ENCODE data around the gene SLC2A13. TPM values are rescaled to one million over a fixed set of nuclear protein-coding genes. Genes with fewer than 3 reads are reported as not detected.

Gene SLC2A13
- total RNA-seq, 1 experiment from 2014 or later, result 7.0 TPM

- no peak for TF ChIP-seq CTCF (conservative IDR thresholded peaks at IDR 0.05)
- H2BK20ac ChIP-seq (ENCODE audit: low read depth, low read length, poor library complexity, severe bottlenecking), result no peak overlapping the region
Measured at GRCh38 chr12:40149673-40150260, 43.9 kb upstream of the SLC2A13 start.

More at GRCh38 chr12:40149673-40150260, 43.9 kb upstream of the SLC2A13 start:
- Histone ChIP-seq H3K27ac (ENCODE audit: insufficient read length, low read depth, low read length) (no peak overlapping the region), H3K79me1 (ENCODE audit: insufficient read depth, low read depth, low read length, poor library complexity, severe bottlenecking) (no peaks in the 10 kb centered on the region), H2BK120ac (ENCODE audit: low read depth, low read length, poor library complexity, severe bottlenecking) (no peak overlapping the region), H3K79me2 (ENCODE audit: insufficient read depth, low read length) (no peaks in the 10 kb centered on the region), H3K4me2 (ENCODE audit: insufficient read depth, insufficient read length, low read length) (no peak overlapping the region), H3K4me1 (ENCODE audit: insufficient read depth, low read length) (no peaks in the 10 kb centered on the region), H2AK5ac (ENCODE audit: insufficient read length, low read length) (no peak overlapping the region), H4K8ac (replicated peaks; ENCODE audit: insufficient read length, low read depth, low read length) (no peak overlapping the region), H2BK12ac (ENCODE audit: insufficient read length, low read depth, low read length) (no peak overlapping the region), H3K9me3 (ENCODE audit: control insufficient read depth, low read depth, low read length) (no peaks in the 10 kb centered on the region), H3K9ac (ENCODE audit: extremely low read depth, insufficient read length, low read length) (no peak overlapping the region), H2AFZ (ENCODE audit: low read length) (no peak overlapping the region), H3K23me2 (ENCODE audit: insufficient read length, low read depth, low read length, poor library complexity, severe bottlenecking) (no peaks in the 10 kb centered on the region), H4K91ac (ENCODE audit: insufficient read length, low read depth, low read length) (no peak overlapping the region), H4K5ac (ENCODE audit: insufficient read length, low read depth, low read length) (no peak overlapping the region), H3K27me3 (ENCODE audit: insufficient read depth, low read length) (no peaks in the 10 kb centered on the region), H3K56ac (ENCODE audit: insufficient read length, low read depth, low read length) (no peak overlapping the region), H3K4ac (ENCODE audit: low read depth, low read length) (no peak overlapping the region), H3T11ph (ENCODE audit: low read length) (no peak overlapping the region), H4K20me1 (ENCODE audit: control insufficient read depth, insufficient read depth, insufficient read length) (no peaks in the 10 kb centered on the region), H2BK5ac (ENCODE audit: insufficient read length, low read length) (no peak overlapping the region), H2BK15ac (ENCODE audit: low read depth, low read length) (no peak overlapping the region), H3K18ac (ENCODE audit: insufficient read length, low read depth, low read length) (no peak overlapping the region), H3K23ac (ENCODE audit: insufficient read length, low read depth, low read length) (no peak overlapping the region), H3K14ac (ENCODE audit: insufficient read depth, low read length) (no peak overlapping the region)
- no peak for DNase-seq
- Mint-ChIP-seq H3K4me1 (peaks cover 5 to 12% of the 10 kb centered on the region in 2 experiments), H3K27me3 (ENCODE audit: low read depth) (no peaks in the 10 kb centered on the region), H3K9me3 (no peaks in the 10 kb centered on the region; a peak in 1 of 5 replicates), H3K36me3 (ENCODE audit: insufficient read depth in 1 of 3, low read depth in 3 of 3) (no peaks in the 10 kb centered on the region), H3K4me3 (no peak overlapping the region), H3K27ac (no peak overlapping the region)
- no CpG with 5 or more reads among the region's 1 CpG for WGBS (ENCODE audit: extremely low coverage, insufficient read length, low lambda C conversion rate)
